Liver (tissue), 3 donors: ENCODE measurements around the gene TTC21B.

Source experiments
- EGR1 ChIP-seq, 2 donors: IDR thresholded peaks; 2 replicates each; pipeline ENCODE4 v1.6.1; 2016 to 2018; ENCODE audit warnings: antibody characterized with exemption in 2 of 2, low read depth in 2 of 2
- GABPA ChIP-seq, 2 donors: IDR thresholded peaks in 1 of 2; conservative IDR thresholded peaks in 1 of 2; 2 replicates each; pipeline ENCODE4 v1.6.1; 2016; ENCODE audit warnings: antibody characterized with exemption in 2 of 2, mild to moderate bottlenecking in 1 of 2, moderate library complexity in 1 of 2
- JUND ChIP-seq, 2 donors: IDR thresholded peaks; 2 replicates each; pipeline ENCODE4 v1.6.1; 2016; ENCODE audit warnings: antibody characterized with exemption in 2 of 2
- RAD21 ChIP-seq, 2 donors: IDR thresholded peaks; 2 replicates each; pipeline ENCODE4 v1.6.1; 2016; ENCODE audit warnings: antibody characterized with exemption in 2 of 2, mild to moderate bottlenecking in 2 of 2
- SP1 ChIP-seq: IDR thresholded peaks from 2 replicates; pipeline ENCODE4 v1.6.1; 2018; ENCODE audit warnings: antibody characterized with exemption, mild to moderate bottlenecking
- TAF1 ChIP-seq: conservative IDR thresholded peaks from 2 replicates; pipeline ENCODE4 v1.6.1; 2016; ENCODE audit warnings: antibody characterized with exemption, mild to moderate bottlenecking
- YY1 ChIP-seq: IDR thresholded peaks from 2 replicates; pipeline ENCODE4 v1.6.1; 2016; ENCODE audit warnings: antibody characterized with exemption, mild to moderate bottlenecking
- ZBTB33 ChIP-seq: IDR thresholded peaks from 2 replicates; pipeline ENCODE4 v1.6.1; 2016; ENCODE audit warnings: antibody characterized with exemption
- TF ChIP-seq, protein P1 (sequence below): fragments of 150-350 bp; IDR thresholded peaks from 2 replicates; pipeline ENCODE4 v1.5.1; 2017; ENCODE audit warnings: improper control_type of control experiment, low read depth, low read length; ENCODE audit not compliant: missing input control
- TF ChIP-seq, protein P2 (sequence below): IDR thresholded peaks from 2 replicates; pipeline ENCODE4 v1.6.1; 2016; ENCODE audit warnings: antibody characterized with exemption, mild to moderate bottlenecking
- TF ChIP-seq, protein P3 (sequence below): IDR thresholded peaks from 2 replicates; pipeline ENCODE4 v1.6.1; 2016; ENCODE audit warnings: antibody characterized with exemption
- donor health status: healthy.
- donor health status: healthy.

DNA sequence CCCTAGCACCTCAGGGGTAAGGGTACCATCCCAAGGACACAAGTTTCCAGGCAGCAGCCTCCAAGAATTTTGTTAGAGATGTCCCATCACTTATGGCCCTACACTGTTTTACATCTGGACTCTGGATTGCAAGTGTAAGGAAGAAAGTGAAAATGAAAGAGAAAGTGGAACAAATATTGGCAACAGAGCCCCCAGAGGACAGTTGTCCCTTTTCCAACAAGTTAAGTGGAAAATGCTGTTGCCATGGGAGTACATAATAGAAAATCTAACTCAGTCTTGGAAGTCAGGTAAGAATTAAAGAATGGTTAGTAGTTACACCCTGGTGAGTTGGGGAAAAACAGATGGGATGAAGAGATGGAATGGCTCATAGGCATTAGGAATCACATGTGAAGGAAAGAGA, 50.6 kb downstream of the TTC21B start:
- TF ChIP-seq, protein P1, sequence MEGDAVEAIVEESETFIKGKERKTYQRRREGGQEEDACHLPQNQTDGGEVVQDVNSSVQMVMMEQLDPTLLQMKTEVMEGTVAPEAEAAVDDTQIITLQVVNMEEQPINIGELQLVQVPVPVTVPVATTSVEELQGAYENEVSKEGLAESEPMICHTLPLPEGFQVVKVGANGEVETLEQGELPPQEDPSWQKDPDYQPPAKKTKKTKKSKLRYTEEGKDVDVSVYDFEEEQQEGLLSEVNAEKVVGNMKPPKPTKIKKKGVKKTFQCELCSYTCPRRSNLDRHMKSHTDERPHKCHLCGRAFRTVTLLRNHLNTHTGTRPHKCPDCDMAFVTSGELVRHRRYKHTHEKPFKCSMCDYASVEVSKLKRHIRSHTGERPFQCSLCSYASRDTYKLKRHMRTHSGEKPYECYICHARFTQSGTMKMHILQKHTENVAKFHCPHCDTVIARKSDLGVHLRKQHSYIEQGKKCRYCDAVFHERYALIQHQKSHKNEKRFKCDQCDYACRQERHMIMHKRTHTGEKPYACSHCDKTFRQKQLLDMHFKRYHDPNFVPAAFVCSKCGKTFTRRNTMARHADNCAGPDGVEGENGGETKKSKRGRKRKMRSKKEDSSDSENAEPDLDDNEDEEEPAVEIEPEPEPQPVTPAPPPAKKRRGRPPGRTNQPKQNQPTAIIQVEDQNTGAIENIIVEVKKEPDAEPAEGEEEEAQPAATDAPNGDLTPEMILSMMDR = no peak
- TF ChIP-seq GABPA (IDR thresholded peaks at IDR 0.05 in 1 of 2, conservative IDR thresholded peaks at IDR 0.05 in 1 of 2) = no peak
- TF ChIP-seq TAF1 = no peak
- TF ChIP-seq, protein P2, sequence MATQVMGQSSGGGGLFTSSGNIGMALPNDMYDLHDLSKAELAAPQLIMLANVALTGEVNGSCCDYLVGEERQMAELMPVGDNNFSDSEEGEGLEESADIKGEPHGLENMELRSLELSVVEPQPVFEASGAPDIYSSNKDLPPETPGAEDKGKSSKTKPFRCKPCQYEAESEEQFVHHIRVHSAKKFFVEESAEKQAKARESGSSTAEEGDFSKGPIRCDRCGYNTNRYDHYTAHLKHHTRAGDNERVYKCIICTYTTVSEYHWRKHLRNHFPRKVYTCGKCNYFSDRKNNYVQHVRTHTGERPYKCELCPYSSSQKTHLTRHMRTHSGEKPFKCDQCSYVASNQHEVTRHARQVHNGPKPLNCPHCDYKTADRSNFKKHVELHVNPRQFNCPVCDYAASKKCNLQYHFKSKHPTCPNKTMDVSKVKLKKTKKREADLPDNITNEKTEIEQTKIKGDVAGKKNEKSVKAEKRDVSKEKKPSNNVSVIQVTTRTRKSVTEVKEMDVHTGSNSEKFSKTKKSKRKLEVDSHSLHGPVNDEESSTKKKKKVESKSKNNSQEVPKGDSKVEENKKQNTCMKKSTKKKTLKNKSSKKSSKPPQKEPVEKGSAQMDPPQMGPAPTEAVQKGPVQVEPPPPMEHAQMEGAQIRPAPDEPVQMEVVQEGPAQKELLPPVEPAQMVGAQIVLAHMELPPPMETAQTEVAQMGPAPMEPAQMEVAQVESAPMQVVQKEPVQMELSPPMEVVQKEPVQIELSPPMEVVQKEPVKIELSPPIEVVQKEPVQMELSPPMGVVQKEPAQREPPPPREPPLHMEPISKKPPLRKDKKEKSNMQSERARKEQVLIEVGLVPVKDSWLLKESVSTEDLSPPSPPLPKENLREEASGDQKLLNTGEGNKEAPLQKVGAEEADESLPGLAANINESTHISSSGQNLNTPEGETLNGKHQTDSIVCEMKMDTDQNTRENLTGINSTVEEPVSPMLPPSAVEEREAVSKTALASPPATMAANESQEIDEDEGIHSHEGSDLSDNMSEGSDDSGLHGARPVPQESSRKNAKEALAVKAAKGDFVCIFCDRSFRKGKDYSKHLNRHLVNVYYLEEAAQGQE = no peak
- no peak for TF ChIP-seq SP1
- no peak for TF ChIP-seq YY1
- no peak for TF ChIP-seq RAD21 (IDR thresholded peaks at IDR 0.05)
- TF ChIP-seq, protein P3, sequence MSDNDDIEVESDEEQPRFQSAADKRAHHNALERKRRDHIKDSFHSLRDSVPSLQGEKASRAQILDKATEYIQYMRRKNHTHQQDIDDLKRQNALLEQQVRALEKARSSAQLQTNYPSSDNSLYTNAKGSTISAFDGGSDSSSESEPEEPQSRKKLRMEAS = no peak
- TF ChIP-seq JUND (IDR thresholded peaks at IDR 0.05) = no peak
- no peak for TF ChIP-seq ZBTB33
- TF ChIP-seq EGR1 (IDR thresholded peaks at IDR 0.05; ENCODE audit: low read depth in 2 of 2) = no peak
